CD1c-positive myeloid dendritic cell (primary cell): Measurements from ENCODE around the gene MYL1.

Experiments used
- DNase-seq: peaks from one replicate; pipeline ENCODE4 v3.0.0-alpha.2; 2016; ENCODE audit errors: extremely low spot score

Gene MYL1

GRCh38 chr2:210315015-210315788 lies at the start of gene MYL1:
Gene MYL1, minus strand, starts transcription at chr2:210315174. Its CDS starts 132 bp downstream, at chr2:210315042.
- no peak for DNase-seq

GRCh38 chr2:210363876-210364275 lies 48.9 kb upstream of the MYL1 start:
- DNase-seq: no peak

GRCh38 chr2:210363261-210363660 lies 48.3 kb upstream of the MYL1 start:
- no peak for DNase-seq

- no peak for DNase-seq
These were observed 45.4 kb upstream of the MYL1 start for GRCh38 chr2:210360412-210360811.

GRCh38 chr2:210356944-210357343 lies 42.0 kb upstream of the MYL1 start:
- DNase-seq: no peak

- DNase-seq: no peak
These were observed 22.2 kb upstream of the MYL1 start for GRCh38 chr2:210337159-210337558.

- no peak for DNase-seq
These were observed 9.9 kb upstream of the MYL1 start for GRCh38 chr2:210324906-210325305.

- no peak for DNase-seq
These were observed 9.5 kb upstream of the MYL1 start for GRCh38 chr2:210324458-210324857.

- DNase-seq: no peak
These were observed 8.0 kb upstream of the MYL1 start for GRCh38 chr2:210323003-210323402.

- DNase-seq: no peak
These were observed 3.9 kb upstream of the MYL1 start for GRCh38 chr2:210318891-210319290.

- DNase-seq: no peak
These were observed 3.5 kb upstream of the MYL1 start for GRCh38 chr2:210318486-210318885.

- no peak for DNase-seq
These were observed 4.4 kb downstream of the MYL1 start for GRCh38 chr2:210310550-210310949.

- DNase-seq: no peak
These were observed 5.3 kb downstream of the MYL1 start for GRCh38 chr2:210309548-210310233.

GRCh38 chr2:210303498-210303897 lies 11.5 kb downstream of the MYL1 start:
- no peak for DNase-seq

- no peak for DNase-seq
These were observed 12.6 kb downstream of the MYL1 start for GRCh38 chr2:210302326-210302725.

GRCh38 chr2:210299866-210300373 lies 15.1 kb downstream of the MYL1 start:
- no peak for DNase-seq

- no peak for DNase-seq
These were observed 26.6 kb downstream of the MYL1 start for GRCh38 chr2:210288408-210288807.

- DNase-seq: no peak
These were observed 27.7 kb downstream of the MYL1 start for GRCh38 chr2:210287301-210287700.

GRCh38 chr2:210286123-210286680 lies 28.8 kb downstream of the MYL1 start:
- DNase-seq: no peak

- no peak for DNase-seq
These were observed 37.8 kb downstream of the MYL1 start for GRCh38 chr2:210277133-210277532.

GRCh38 chr2:210271300-210271699 lies 43.7 kb downstream of the MYL1 start:
- no peak for DNase-seq

- no peak for DNase-seq
These were observed 45.8 kb downstream of the MYL1 start for GRCh38 chr2:210269148-210269547.

- no peak for DNase-seq
These were observed 46.7 kb downstream of the MYL1 start for GRCh38 chr2:210268281-210268680.
